NB4 (cell line): ENCODE results near the gene SFTA2.
A peak's percentile ranks its signal among the peaks of the same experiment; 100 is the strongest.

Experiments
- DNase-seq: peaks from one replicate; pipeline ENCODE4 v3.0.0; 2010; ENCODE audit warnings: low read depth
- H3K4me3 ChIP-seq: one replicate; pipeline ENCODE4 v1.5.1; 2011; ENCODE audit warnings: mild to moderate bottlenecking, low read depth, low read length, moderate library complexity
- CTCF ChIP-seq: IDR thresholded peaks from one replicate; pipeline ENCODE4 v1.5.1; 2012; ENCODE audit warnings: low read depth, low read length
- MAX ChIP-seq: IDR thresholded peaks from 2 replicates; pipeline ENCODE4 v1.6.1; 2011; ENCODE audit warnings: low read depth, low read length
- MYC ChIP-seq: IDR thresholded peaks from 2 replicates; pipeline ENCODE4 v1.6.1; 2011; ENCODE audit warnings: low read depth, low read length
- POLR2A ChIP-seq: IDR thresholded peaks from 2 replicates; pipeline ENCODE4 v1.6.1; 2011; ENCODE audit warnings: mild to moderate bottlenecking; ENCODE audit not compliant: insufficient read length; ENCODE audit errors: extremely low read depth

Gene SFTA2

GRCh38 chr6:30889496-30889885 lies 42.5 kb downstream of the SFTA2 start:
- no peak for DNase-seq
- no peak overlapping the region for H3K4me3 ChIP-seq
- TF ChIP-seq POLR2A = no peak
- no peak for TF ChIP-seq MAX
- TF ChIP-seq CTCF = no peak
- no peak for TF ChIP-seq MYC

- H3K4me3 ChIP-seq = no peak overlapping the region
- no peak for TF ChIP-seq POLR2A
- TF ChIP-seq CTCF = no peak
- no peak for DNase-seq
These were observed 43.0 kb downstream of the SFTA2 start for GRCh38 chr6:30888816-30889495.

GRCh38 chr6:30887901-30888815 lies 43.8 kb downstream of the SFTA2 start:
- H3K4me3 ChIP-seq = no peak overlapping the region
- TF ChIP-seq MAX (no peak), MYC (no peak)
- no peak for DNase-seq

- H3K4me3 ChIP-seq = no peak overlapping the region
- DNase-seq = no peak
- TF ChIP-seq MAX (no peak), CTCF (no peak), POLR2A (no peak), MYC (no peak)
These were observed 45.1 kb downstream of the SFTA2 start for GRCh38 chr6:30886897-30887255.

- DNase-seq = peak; percentile 49
- no peak overlapping the region for H3K4me3 ChIP-seq
- TF ChIP-seq MAX (no peak), MYC (no peak), POLR2A (no peak), CTCF (no peak)
These were observed 45.7 kb downstream of the SFTA2 start for GRCh38 chr6:30885999-30886896.

- H3K4me3 ChIP-seq = no peak overlapping the region
- TF ChIP-seq MAX (no peak), POLR2A (no peak), MYC (no peak), CTCF (no peak)
- no peak for DNase-seq
These were observed 46.4 kb downstream of the SFTA2 start for GRCh38 chr6:30885481-30885998.
